SK-N-SH (cell line): Measurements from ENCODE around the gene PHLPP1. TPM values are rescaled to one million over a fixed set of nuclear protein-coding genes. Genes with fewer than 3 reads are reported as not detected.
A peak's percentile ranks its signal among the peaks of the same experiment; 100 is the strongest.

Experiments
- CTCF ChIA-PET: fragments of 300-600, 350-600 bp; formaldehyde crosslinking; extraction: SDS; loops from one replicate; lab custom pipeline; 2021; lab: Yijun Ruan, JAX
- POLR2A ChIA-PET: fragments of 350-600 bp; sonication (Branson Sonifier 250); formaldehyde crosslinking; extraction: SDS; loops from one replicate; lab custom pipeline; 2020; ENCODE audit warnings: antibody characterized with exemption, inconsistent platforms; lab: Yijun Ruan, JAX
- DNase-seq: peaks from one replicate; pipeline ENCODE4 v3.0.0; 2012
- H2AFZ ChIP-seq: fragments of 200-600 bp; sonication (generic); 2 replicates; pipeline ENCODE4 v1.8.1; 2016; ENCODE audit warnings: antibody characterized with exemption, mild to moderate bottlenecking, low read depth
- H3F3A ChIP-seq: fragments of 200-600 bp; sonication (generic); replicated peaks from 2 replicates; pipeline ENCODE3; 2016; ENCODE audit warnings: antibody characterized with exemption, mild to moderate bottlenecking; ENCODE audit not compliant: insufficient read depth
- H3K27ac ChIP-seq, 2 experiments: fragments of 200-500 bp in 1 of 2; fragments of 200-600 bp in 1 of 2; sonication (Bioruptor generic) in 1 of 2; sonication (generic), shearing (Covaris generic) in 1 of 2; 2 replicates each; pipeline versions ENCODE4 v1.5.1 to v1.6.1; 2014 to 2016; ENCODE audit warnings: low read depth in 2 of 2, inconsistent platforms in 1 of 2, low read length in 1 of 2, mild to moderate bottlenecking in 1 of 2, mixed read lengths in 1 of 2
- H3K27me3 ChIP-seq: fragments of 200-600 bp; sonication (generic), shearing (Covaris generic); 2 replicates; pipeline ENCODE4 v1.6.1; 2016; ENCODE audit warnings: mixed run types; ENCODE audit not compliant: insufficient read depth
- H3K36me3 ChIP-seq, 2 experiments: fragments of 200-500 bp in 1 of 2; fragments of 200-600 bp in 1 of 2; sonication (Bioruptor generic) in 1 of 2; sonication (generic) in 1 of 2; replicated peaks in 1 of 2; 2 replicates each; pipeline versions ENCODE3 to v1.5.1; 2014 to 2016; ENCODE audit warnings: low read length in 1 of 2, mild to moderate bottlenecking in 1 of 2; ENCODE audit not compliant: insufficient read depth in 2 of 2, control insufficient read depth in 1 of 2
- H3K4me1 ChIP-seq, 2 experiments: fragments of 200-500 bp in 1 of 2; fragments of 200-600 bp in 1 of 2; sonication (Bioruptor generic) in 1 of 2; sonication (generic), shearing (Covaris generic) in 1 of 2; 2 replicates each; pipeline versions ENCODE4 v1.5.1 to v1.6.1; 2014 to 2016; ENCODE audit warnings: low read depth in 1 of 2, low read length in 1 of 2, mixed run types in 1 of 2; ENCODE audit not compliant: insufficient read depth in 2 of 2, control insufficient read depth in 1 of 2
- H3K4me2 ChIP-seq: fragments of 200-600 bp; sonication (generic), shearing (Covaris generic); 2 replicates; pipeline ENCODE4 v1.6.1; 2017; ENCODE audit warnings: mixed run types
- H3K4me3 ChIP-seq, 2 experiments: fragments of 200-500 bp in 1 of 2; fragments of 200-600 bp in 1 of 2; sonication (Bioruptor generic) in 1 of 2; sonication (generic), shearing (Covaris generic) in 1 of 2; 2 replicates each; pipeline versions ENCODE4 v1.5.1 to v1.8.1; 2014 to 2016; ENCODE audit warnings: low read depth in 2 of 2, inconsistent platforms in 1 of 2, low read length in 1 of 2, mild to moderate bottlenecking in 1 of 2, mixed read lengths in 1 of 2, moderate library complexity in 1 of 2
- H3K79me2 ChIP-seq: fragments of 200-600 bp; sonication (generic); 2 replicates; pipeline ENCODE4 v1.8.1; 2017; ENCODE audit warnings: mild to moderate bottlenecking; ENCODE audit not compliant: insufficient read depth
- H3K9ac ChIP-seq: fragments of 200-600 bp; sonication (generic); 2 replicates; pipeline ENCODE4 v1.6.1; 2017; ENCODE audit warnings: mixed run types
- H3K9me2 ChIP-seq: fragments of 200-600 bp; sonication (generic); 2 replicates; pipeline ENCODE4 v1.6.1; 2017; ENCODE audit warnings: mixed run types
- H3K9me3 ChIP-seq: fragments of 200-600 bp; sonication (generic); 2 replicates; pipeline ENCODE4 v1.6.1; 2017; ENCODE audit warnings: mixed run types, mild to moderate bottlenecking, moderate library complexity
- H4K20me1 ChIP-seq: fragments of 200-600 bp; sonication (generic); 2 replicates; pipeline ENCODE4 v1.6.1; 2017; ENCODE audit warnings: mild to moderate bottlenecking, mixed run types; ENCODE audit not compliant: insufficient read depth
- CHD2 ChIP-seq: fragments of 150-350 bp; IDR thresholded peaks from 2 replicates; pipeline ENCODE4 v1.6.1; 2018; ENCODE audit warnings: low read length; ENCODE audit not compliant: partially characterized antibody
- CTCF ChIP-seq: fragments of 200-600 bp; sonication (generic); IDR thresholded peaks from 2 replicates; pipeline ENCODE4 v1.6.1; 2017; ENCODE audit warnings: antibody characterized with exemption, mild to moderate bottlenecking, moderate library complexity
- ELF1 ChIP-seq: IDR thresholded peaks from 2 replicates; pipeline ENCODE4 v1.4.0; 2012
- FOXJ3 ChIP-seq: sonication (generic); formaldehyde crosslinking; IDR thresholded peaks from 2 replicates; pipeline ENCODE4 v1.5.1; 2020; ENCODE audit warnings: mild to moderate bottlenecking, missing genetic modification reagents
- GATA2 ChIP-seq: sonication (generic); formaldehyde crosslinking; IDR thresholded peaks from 2 replicates; pipeline ENCODE4 v1.5.0; 2020; ENCODE audit warnings: mild to moderate bottlenecking, missing genetic modification reagents
- IRF3 ChIP-seq: fragments of 150-350 bp; IDR thresholded peaks from 2 replicates; pipeline ENCODE4 v1.6.1; 2016; ENCODE audit warnings: mild to moderate bottlenecking, low read depth, low read length
- JUND ChIP-seq: IDR thresholded peaks from 2 replicates; pipeline ENCODE4 v1.4.0; 2012
- RCOR1 ChIP-seq: fragments of 150-350 bp; IDR thresholded peaks from 2 replicates; pipeline ENCODE4 v1.6.1; 2017; ENCODE audit warnings: antibody characterized with exemption, low read length
- REST ChIP-seq: IDR thresholded peaks from 2 replicates; pipeline ENCODE4 v1.6.1; 2012; ENCODE audit warnings: mild to moderate bottlenecking, low read depth, low read length, moderate library complexity
- RFX5 ChIP-seq: IDR thresholded peaks from 2 replicates; pipeline ENCODE4 v1.6.1; 2012; ENCODE audit warnings: mild to moderate bottlenecking, improper control_type of control experiment, low read length
- RXRA ChIP-seq: IDR thresholded peaks from 2 replicates; pipeline ENCODE4 v1.4.0; 2012; ENCODE audit warnings: low read depth, mild to moderate bottlenecking, borderline replicate concordance
- TCF12 ChIP-seq: IDR thresholded peaks from 2 replicates; pipeline ENCODE4 v1.4.0; 2012
- TEAD4 ChIP-seq: IDR thresholded peaks from 2 replicates; pipeline ENCODE4 v1.4.0; 2012; ENCODE audit warnings: mild to moderate bottlenecking, borderline replicate concordance; ENCODE audit not compliant: insufficient read depth
- USF1 ChIP-seq: IDR thresholded peaks from 2 replicates; pipeline ENCODE4 v1.4.0; 2012; ENCODE audit warnings: low read depth, borderline replicate concordance
- YY1 ChIP-seq: IDR thresholded peaks from 2 replicates; pipeline ENCODE4 v1.4.0; 2012; ENCODE audit warnings: low read depth, mild to moderate bottlenecking
- whole genome bisulfite sequencing: methylation state at CpG from one replicate; pipeline ENCODE4 v1.1.6; 2017; ENCODE audit warnings: low lambda C conversion rate; 5-methylcytosine and 5-hydroxymethylcytosine counted together
- polyA plus RNA-seq, 3 experiments: library from polyadenylated mRNA; depleted of rRNA; stranded (reverse); fragments of >200 nt; gene quantifications; 2 replicates each; pipeline ENCODE4 v1.2.3, GENCODE V29; 2012

Gene PHLPP1
- polyA plus RNA-seq, 1 of the 3 experiments (the other 2 are of a cell fraction) = 4.6 TPM

- WGBS = 83% methylated on average over 6 of the region's 6 CpGs
- H3K27ac ChIP-seq = no peak overlapping the region
- DNase-seq = no peak
- TF ChIP-seq TEAD4 (no peak), TCF12 (no peak), RFX5 (no peak), IRF3 (no peak), FOXJ3 (no peak), USF1 (no peak), YY1 (no peak), RXRA (no peak), ELF1 (no peak), CTCF (no peak), JUND (no peak)
- peaks cover 21% of the 10 kb centered on the region for H3F3A ChIP-seq
- peaks cover 38% of the 10 kb centered on the region for H3K79me2 ChIP-seq
- no peak overlapping the region for H2AFZ ChIP-seq
- no peaks in the 10 kb centered on the region for H3K9me3 ChIP-seq
- H3K36me3 ChIP-seq = no peaks in the 10 kb centered on the region
- H4K20me1 ChIP-seq = no peaks in the 10 kb centered on the region
- no peak overlapping the region for H3K9ac ChIP-seq
- H3K4me1 ChIP-seq = peaks cover 5 to 20% of the 10 kb centered on the region in 2 experiments; a peak in 3 of 4 replicates
- H3K4me3 ChIP-seq = no peak overlapping the region
- H3K27me3 ChIP-seq = no peaks in the 10 kb centered on the region
- POLR2A ChIA-PET = no interaction called here
- no peak overlapping the region for H3K4me2 ChIP-seq
- CTCF ChIA-PET = interaction anchor here (0.9 kb wide), 2 partner anchors 13 to 15 kb away, joined by 3 read pairs; no protein-coding TSS in a partner anchor
- H3K9me2 ChIP-seq = no peaks in the 10 kb centered on the region
These were observed 42.2 kb downstream of the PHLPP1 start for GRCh38 chr18:62757399-62758010.

- no peaks in the 10 kb centered on the region for H3K27me3 ChIP-seq
- H3K36me3 ChIP-seq = no peaks in the 10 kb centered on the region
- peaks cover 7 to 20% of the 10 kb centered on the region in 2 experiments; a peak in 3 of 4 replicates for H3K4me1 ChIP-seq
- no peak overlapping the region for H2AFZ ChIP-seq
- 85% methylated on average over 3 of the region's 3 CpGs for WGBS
- H3K9me2 ChIP-seq = no peaks in the 10 kb centered on the region
- ChIA-PET POLR2A (no interaction called here), CTCF (interaction anchor here (0.8 to 1.4 kb wide), 3 partner anchors 16 to 26 kb away, joined by 3 to 5 read pairs (median 4); no protein-coding TSS in a partner anchor)
- H3K4me3 ChIP-seq = no peak overlapping the region
- no peaks in the 10 kb centered on the region for H3K9me3 ChIP-seq
- peak overlapping the region in 1 of 2 experiments; percentile 92; a peak in 2 of 4 replicates for H3K27ac ChIP-seq
- H4K20me1 ChIP-seq = no peaks in the 10 kb centered on the region
- no peak overlapping the region for H3K9ac ChIP-seq
- no peak overlapping the region for H3K4me2 ChIP-seq
- no peak for DNase-seq
- peaks cover 21% of the 10 kb centered on the region for H3F3A ChIP-seq
- H3K79me2 ChIP-seq = peaks cover 36% of the 10 kb centered on the region
- TF ChIP-seq ELF1 (no peak), FOXJ3 (no peak), REST (no peak), TEAD4 (no peak), RXRA (no peak), CHD2 (no peak), RCOR1 (no peak), GATA2 (CRISPR knock-in tag) (no peak), CTCF (no peak), IRF3 (no peak)
These were observed 43.2 kb downstream of the PHLPP1 start for GRCh38 chr18:62758591-62758990.
